Endothelial cell of umbilical vein (primary cell): ENCODE data around the gene TCAP.

Experiments used
- TF ChIP-seq, protein P1 (sequence below), 2 donors: IDR thresholded peaks; 1 replicate in 1 of 2; 2 replicates in 1 of 2; pipeline ENCODE4 v1.5.1; 2011; ENCODE audit warnings: low read length in 2 of 2, mild to moderate bottlenecking in 2 of 2, moderate library complexity in 2 of 2, control low read depth in 1 of 2, inconsistent platforms in 1 of 2, low read depth in 1 of 2; ENCODE audit not compliant: insufficient read depth in 1 of 2; ENCODE audit errors: extremely low read depth in 1 of 2
- TF ChIP-seq, protein P2 (sequence below): IDR thresholded peaks from 2 replicates; pipeline ENCODE4 v1.6.1; 2011; ENCODE audit not compliant: insufficient read depth, insufficient read length

GRCh38 chr17:39638317-39638716, 26.8 kb upstream of the TCAP start:
- TF ChIP-seq, protein P1, sequence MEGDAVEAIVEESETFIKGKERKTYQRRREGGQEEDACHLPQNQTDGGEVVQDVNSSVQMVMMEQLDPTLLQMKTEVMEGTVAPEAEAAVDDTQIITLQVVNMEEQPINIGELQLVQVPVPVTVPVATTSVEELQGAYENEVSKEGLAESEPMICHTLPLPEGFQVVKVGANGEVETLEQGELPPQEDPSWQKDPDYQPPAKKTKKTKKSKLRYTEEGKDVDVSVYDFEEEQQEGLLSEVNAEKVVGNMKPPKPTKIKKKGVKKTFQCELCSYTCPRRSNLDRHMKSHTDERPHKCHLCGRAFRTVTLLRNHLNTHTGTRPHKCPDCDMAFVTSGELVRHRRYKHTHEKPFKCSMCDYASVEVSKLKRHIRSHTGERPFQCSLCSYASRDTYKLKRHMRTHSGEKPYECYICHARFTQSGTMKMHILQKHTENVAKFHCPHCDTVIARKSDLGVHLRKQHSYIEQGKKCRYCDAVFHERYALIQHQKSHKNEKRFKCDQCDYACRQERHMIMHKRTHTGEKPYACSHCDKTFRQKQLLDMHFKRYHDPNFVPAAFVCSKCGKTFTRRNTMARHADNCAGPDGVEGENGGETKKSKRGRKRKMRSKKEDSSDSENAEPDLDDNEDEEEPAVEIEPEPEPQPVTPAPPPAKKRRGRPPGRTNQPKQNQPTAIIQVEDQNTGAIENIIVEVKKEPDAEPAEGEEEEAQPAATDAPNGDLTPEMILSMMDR (IDR thresholded peaks at IDR 0.05; ENCODE audit: extremely low read depth in 1 of 2, insufficient read depth in 1 of 2, low read depth in 1 of 2, low read length in 2 of 2), result no peak
- TF ChIP-seq, protein P2, sequence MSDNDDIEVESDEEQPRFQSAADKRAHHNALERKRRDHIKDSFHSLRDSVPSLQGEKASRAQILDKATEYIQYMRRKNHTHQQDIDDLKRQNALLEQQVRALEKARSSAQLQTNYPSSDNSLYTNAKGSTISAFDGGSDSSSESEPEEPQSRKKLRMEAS, result no peak
